DMS53 treated with DMSO at 0.1 percent for 48 hours (cell line): ENCODE data around the gene SMARCD1.
A peak's percentile ranks its signal among the peaks of the same experiment; 100 is the strongest.
"Not testable (repeated sequence)": the region's sequence is repeated elsewhere in the genome, so short reads cannot be mapped to it uniquely, and the experiment has no call there.

Source experiments
- DNase-seq: peaks from one replicate; lab custom pipeline; 2025; ENCODE audit not compliant: unreplicated experiment; lab: John Stamatoyannopoulos, UW

The SMARCD1 gene

DNA sequence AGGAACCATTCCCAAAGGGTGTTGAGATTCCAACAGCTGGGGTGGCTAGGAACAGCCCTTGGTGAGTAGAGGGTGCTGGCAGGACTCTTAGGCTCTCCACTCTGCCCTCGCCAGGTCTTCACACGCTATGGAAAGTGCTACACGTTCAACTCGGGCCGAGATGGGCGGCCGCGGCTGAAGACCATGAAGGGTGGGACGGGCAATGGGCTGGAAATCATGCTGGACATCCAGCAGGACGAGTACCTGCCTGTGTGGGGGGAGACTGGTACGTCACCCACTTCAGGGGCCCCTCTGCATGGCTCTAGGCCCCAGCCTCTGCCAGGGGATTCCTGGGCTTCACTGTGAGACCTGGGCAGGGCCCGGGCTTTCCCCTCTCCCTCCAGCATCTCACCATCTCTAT is 8.0 kb upstream of the SMARCD1 start:
- no peak for DNase-seq

- no peak for DNase-seq
Measured at GRCh38 chr12:50078281-50078680, 6.9 kb upstream of the SMARCD1 start.

- DNase-seq, result no peak
Measured at GRCh38 chr12:50079771-50080170, 5.4 kb upstream of the SMARCD1 start.

- DNase-seq, result no peak
Measured at GRCh38 chr12:50081096-50081808, 3.9 kb upstream of the SMARCD1 start.

DNA sequence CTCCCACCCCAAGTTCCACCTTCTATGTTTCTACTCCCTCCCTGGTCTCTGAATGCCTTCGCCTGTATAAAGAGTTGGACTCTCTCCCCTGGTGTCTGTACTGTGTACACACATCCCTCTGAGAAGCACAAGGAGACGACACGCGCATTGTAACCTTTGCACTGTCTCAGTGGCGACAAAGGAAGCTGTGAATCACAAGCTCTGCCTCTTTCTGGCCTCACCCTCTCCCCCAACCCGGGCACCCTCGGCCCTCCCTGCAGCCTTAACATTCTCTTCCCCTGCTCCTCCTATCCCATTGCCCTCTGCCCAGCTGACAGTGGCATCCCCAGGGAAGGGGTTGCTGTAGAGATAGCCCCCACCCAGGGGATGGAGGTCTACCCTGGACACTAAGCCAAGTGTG is 2.5 kb upstream of the SMARCD1 start:
- DNase-seq, result no peak

GRCh38 chr12:50083301-50083700 is 1.8 kb upstream of the SMARCD1 start:
- DNase-seq, result no peak

- DNase-seq, result not testable (repeated sequence)
Measured at GRCh38 chr12:50084409-50084774, 750 bp upstream of the SMARCD1 start.

GRCh38 chr12:50085615-50086072 is 502 bp downstream of the SMARCD1 start:
- no peak for DNase-seq

DNA sequence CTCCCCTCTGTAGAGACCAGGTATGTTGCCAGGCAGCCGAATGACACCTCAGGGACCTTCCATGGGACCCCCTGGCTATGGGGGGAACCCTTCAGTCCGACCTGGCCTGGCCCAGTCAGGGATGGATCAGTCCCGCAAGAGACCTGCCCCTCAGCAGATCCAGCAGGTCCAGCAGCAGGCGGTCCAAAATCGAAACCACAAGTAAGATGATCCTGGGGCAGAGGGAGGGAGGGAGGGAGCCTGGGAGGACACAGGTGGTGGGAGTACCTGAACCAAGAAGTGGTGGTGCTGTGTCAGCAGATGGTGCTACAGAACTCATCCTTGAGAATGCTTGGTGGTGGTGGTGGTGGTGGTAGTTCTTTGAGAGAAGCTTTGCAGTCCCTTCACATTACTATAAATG is 1.0 kb downstream of the SMARCD1 start:
- DNase-seq, result no peak

DNA sequence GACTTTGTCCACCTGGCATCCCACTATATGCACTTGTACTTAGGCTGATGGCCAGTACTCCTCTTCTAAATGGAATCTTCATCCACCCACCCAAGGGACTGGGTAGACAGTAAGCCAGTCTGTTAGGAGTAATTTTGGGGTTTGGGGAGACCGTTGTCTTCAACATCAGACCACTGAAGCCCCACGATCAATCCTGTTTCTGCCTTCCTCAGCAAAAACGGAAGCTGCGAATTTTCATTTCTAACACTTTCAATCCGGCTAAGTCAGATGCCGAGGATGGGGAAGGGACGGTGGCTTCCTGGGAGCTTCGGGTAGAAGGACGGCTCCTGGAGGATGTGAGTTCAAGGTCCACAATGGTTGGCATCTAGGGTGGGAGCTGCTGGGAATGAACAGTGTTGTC is 2.0 kb downstream of the SMARCD1 start:
- DNase-seq, result no peak

DNA sequence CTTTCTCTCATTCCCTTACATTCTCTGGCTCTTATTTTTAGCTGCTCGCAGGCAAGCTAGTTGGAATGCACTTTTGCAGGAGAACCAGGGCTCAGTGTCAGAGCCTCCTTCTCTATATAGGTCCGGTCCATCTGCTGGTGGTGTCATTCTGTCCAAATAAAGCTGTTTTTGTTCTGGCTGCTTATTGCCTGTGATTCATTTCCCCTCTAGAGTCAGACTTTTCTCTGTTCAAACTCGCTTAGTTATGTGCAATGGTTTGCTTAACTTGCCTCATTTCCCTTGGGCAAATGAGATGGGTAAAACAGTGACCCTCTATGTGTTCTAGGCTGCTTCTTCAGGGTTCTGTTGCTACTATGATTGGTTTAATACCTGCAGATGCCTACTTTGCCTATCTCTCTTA is 2.9 kb downstream of the SMARCD1 start:
- DNase-seq, result no peak

DNA sequence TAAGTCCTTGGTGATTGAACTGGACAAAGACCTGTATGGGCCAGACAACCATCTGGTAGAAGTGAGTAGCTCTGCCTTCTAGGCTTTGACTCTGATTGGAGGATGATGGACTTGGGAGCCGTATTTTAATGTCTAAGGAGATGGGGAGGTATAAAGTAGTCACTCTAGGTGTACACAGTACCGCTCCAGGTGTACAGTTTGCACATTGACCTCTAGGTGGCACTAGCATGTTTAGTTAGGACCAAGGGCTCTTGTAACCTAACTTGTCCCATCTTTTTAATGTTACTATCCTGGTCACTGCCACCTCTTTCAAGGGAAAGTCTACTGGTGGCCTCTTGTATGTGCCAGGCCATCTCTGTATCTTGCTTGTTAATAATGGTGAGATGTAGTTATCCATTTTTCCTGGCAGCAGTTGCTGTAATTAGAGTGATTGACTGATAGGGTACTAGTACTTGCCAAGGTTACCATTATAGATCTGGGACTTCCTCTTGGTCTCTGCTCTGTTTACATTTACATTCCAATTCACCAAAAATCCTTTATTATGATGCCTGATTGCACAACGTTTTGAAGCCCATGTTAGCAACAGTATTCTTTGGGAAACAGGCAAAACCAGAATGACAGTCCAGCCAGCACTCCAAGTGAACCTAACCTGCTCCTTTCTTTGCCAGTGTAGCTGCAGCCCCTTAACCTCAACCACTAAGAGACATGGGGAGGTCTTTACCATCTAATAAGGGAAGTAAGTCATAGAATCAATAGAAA is 3.6 kb downstream of the SMARCD1 start:
- DNase-seq, result peak; percentile 72

DNA sequence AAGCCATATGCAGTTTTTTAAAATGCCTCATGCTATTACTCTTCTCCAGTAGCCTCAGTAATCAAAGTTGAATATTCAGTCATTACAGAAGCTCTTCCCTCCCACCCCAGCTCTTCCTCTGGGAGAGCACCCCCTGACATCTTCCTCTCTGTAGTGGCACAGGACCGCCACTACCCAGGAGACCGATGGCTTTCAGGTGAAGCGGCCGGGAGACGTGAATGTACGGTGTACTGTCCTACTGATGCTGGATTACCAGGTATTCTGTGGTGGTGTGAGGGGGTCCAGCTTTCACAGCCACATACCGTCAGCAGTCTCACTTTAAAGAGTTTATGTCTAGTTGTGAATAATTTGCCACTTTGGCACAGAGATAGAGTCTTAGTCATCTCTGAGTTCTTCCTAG is 4.6 kb downstream of the SMARCD1 start:
- no peak for DNase-seq

GRCh38 chr12:50090391-50090790 is 5.2 kb downstream of the SMARCD1 start:
- no peak for DNase-seq

DNA sequence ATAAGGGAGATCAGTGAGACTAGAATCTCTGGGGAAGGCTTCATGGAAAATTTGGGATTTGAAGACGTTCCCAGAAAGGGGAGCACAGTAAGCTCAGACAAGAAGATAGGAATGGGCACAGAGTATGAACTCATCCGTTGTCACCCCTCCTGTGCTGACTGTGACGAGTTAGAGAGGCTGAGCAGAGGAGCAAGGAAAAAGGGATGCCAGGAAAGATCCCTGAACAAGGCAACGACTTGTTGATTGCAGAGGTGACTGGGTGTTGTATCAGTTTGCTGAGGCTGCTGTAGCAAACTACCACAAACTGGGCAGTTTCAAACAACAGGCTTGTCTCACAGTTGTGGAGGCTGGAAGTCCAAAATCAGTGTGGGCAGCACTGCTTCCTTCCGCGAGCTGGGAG is 12.8 kb downstream of the SMARCD1 start:
- no peak for DNase-seq

DNA sequence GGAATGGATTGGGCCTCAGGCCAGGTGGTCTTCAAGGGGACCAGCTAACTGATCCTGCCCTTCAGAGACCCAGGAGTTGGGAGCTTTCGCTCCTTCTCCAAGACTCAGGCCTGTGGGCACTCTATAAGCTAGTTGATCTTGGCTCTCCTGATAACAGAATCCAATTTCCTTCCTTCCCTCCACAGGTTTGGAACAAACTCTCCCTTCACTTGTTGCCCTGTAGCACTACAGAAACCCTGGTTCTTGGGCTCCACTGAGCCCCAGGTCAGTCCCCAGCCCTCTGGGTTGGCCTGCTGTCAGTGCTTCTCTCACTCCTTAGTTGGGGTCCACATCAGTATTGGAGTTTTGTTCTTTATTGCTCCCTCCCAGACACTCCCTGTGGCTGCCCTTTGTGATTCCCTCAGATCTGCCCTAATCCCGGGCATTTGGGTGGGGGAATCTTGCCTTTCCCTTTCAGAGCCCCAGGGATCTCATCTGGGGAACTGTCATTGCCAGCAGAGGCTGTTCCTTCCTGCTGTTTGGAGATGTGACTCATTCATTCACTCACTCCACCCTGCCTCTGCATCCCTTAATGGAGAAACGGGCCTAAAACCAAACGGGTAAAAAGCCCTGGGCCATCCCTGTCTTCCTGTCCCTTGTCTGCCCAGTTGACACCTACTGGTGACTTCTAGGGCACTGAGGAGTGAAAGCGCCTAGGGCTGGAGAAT is 14.3 kb downstream of the SMARCD1 start:
- DNase-seq, result no peak

DNA sequence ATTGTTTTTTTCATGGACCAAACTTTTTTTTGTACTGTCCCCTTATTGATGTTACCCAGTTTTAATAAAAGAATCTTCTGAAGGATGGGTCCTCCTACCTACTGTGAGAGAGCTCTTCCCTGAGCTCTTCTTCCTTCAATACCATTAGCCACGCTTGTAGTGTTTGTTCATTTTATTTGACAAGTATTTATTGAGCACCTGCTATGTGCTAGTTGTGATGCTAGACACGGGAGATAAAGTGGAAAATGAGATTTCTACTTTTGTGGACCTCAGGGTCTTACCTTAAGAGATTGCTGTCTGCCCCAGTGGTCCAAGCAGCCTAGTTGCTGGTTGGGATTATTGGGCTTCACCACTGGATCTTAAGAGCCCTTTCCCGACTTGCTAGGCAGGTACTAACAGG is 15.4 kb downstream of the SMARCD1 start:
- DNase-seq, result no peak

DNA sequence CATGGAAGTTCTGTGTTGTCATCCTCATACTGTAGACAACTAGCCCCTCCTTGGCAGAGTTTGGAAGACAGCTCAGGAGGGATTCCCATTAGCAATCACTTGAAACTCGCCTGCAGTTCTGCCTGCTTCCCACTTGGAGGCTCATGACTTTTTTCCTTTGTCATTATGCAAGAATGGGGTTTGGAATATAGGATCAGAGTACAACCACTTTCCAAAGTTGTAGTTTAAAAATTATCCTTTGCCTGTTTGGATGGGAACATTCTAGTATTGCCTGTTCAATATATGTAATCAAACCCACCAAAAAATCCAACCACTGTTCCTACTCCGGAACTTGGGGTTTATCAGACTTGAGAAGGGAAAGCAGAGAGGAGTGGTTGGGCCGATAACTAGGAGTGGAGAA is 16.5 kb downstream of the SMARCD1 start:
- DNase-seq, result no peak

DNA sequence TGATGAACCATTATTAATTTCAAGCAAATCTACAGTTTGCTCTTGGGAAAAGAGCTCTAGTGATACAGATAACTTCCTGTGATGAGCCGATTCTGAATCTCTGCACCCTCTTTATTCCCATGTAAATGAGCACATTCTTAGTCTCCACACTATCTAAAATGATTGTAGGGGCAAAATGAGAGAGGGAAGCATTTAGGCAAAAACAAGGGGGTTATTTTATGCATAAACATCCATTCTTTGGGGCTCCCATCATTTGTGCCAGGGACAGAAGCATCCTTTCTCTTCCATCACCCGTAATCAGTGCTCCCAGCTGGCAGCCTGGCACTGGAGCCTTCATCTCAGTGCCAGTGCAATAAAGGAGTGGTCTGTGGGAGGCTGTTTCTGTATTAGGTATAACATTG is 17.0 kb downstream of the SMARCD1 start:
- DNase-seq, result no peak

- DNase-seq, result no peak
Measured at GRCh38 chr12:50102646-50103309, 17.6 kb downstream of the SMARCD1 start.

GRCh38 chr12:50103351-50103750 is 18.2 kb downstream of the SMARCD1 start:
- no peak for DNase-seq
